Lower lobe of right lung (tissue), 2 donors: ENCODE measurements around the gene PHIP. TPM values are rescaled to one million over a fixed set of nuclear protein-coding genes. Genes with fewer than 3 reads are reported as not detected.

Source experiments
- ATAC-seq, 2 donors: fragments of 200-7000 bp; cut with Tn5 transposase; one replicate each; pipeline ENCODE4 v1.9.1; 2020 to 2022; ENCODE audit warnings: mild to moderate bottlenecking in 2 of 2, moderate library complexity in 2 of 2
- DNase-seq: peaks from one replicate; pipeline ENCODE4 v3.0.0-alpha.2; 2020
- H3K27ac ChIP-seq: fragments of 200-600 bp; one replicate; pipeline ENCODE4 v1.8.0; 2022
- H3K27me3 ChIP-seq: fragments of 200-600 bp; one replicate; pipeline ENCODE4 v1.8.0; 2022; ENCODE audit warnings: low read depth
- H3K36me3 ChIP-seq: fragments of 200-600 bp; one replicate; pipeline ENCODE4 v1.8.0; 2022; ENCODE audit warnings: mild to moderate bottlenecking
- H3K4me1 ChIP-seq: fragments of 200-600 bp; one replicate; pipeline ENCODE4 v1.8.0; 2022
- H3K4me3 ChIP-seq: fragments of 200-600 bp; one replicate; pipeline ENCODE4 v1.8.0; 2022; ENCODE audit warnings: mild to moderate bottlenecking
- H3K9me3 ChIP-seq: fragments of 200-600 bp; one replicate; pipeline ENCODE4 v1.8.0; 2022
- CTCF ChIP-seq: fragments of 200-600 bp; IDR thresholded peaks from one replicate; pipeline ENCODE4 v1.8.0; 2022; ENCODE audit warnings: antibody characterized with exemption, mild to moderate bottlenecking
- intact Hi-C: fragments of 100-400 bp; cut with DNase I; formaldehyde crosslinking; loops from one replicate; pipeline ENCODE4 v1.11.0; 2022
- total RNA-seq: library from RNA; stranded (reverse); fragmentation: NEBNext Ultra II Directional; extraction: Animal tissue kit (Norgen Biotek cat#: 25700); gene quantifications from one replicate; pipeline ENCODE4 v1.2.1, GENCODE V29; 2021
- donor health status: DM: no; HTN: yes; CAD: no; lungs with severe emphysema.

Gene PHIP
- total RNA-seq, 1 donor from 2014 or later, result 35.6 TPM

- no peak overlapping the region for H3K27ac ChIP-seq
- ATAC-seq (no peak), DNase-seq (no peak)
- no peak overlapping the region for H3K4me3 ChIP-seq
- no peaks in the 10 kb centered on the region for H3K9me3 ChIP-seq
- intact Hi-C loops, result no loop called here
- no peak for TF ChIP-seq CTCF
- peaks cover 89% of the 10 kb centered on the region for H3K36me3 ChIP-seq
- H3K27me3 ChIP-seq, result no peaks in the 10 kb centered on the region
- H3K4me1 ChIP-seq, result no peaks in the 10 kb centered on the region
Observed at GRCh38 chr6:78999737-79000136, 78.3 kb downstream of the PHIP start.

GRCh38 chr6:78995946-78996345, 82.1 kb downstream of the PHIP start:
- no peaks in the 10 kb centered on the region for H3K27me3 ChIP-seq
- intact Hi-C loops, result no loop called here
- H3K4me1 ChIP-seq, result no peaks in the 10 kb centered on the region
- ATAC-seq (no peak), DNase-seq (no peak)
- H3K27ac ChIP-seq, result no peak overlapping the region
- peaks cover 94% of the 10 kb centered on the region for H3K36me3 ChIP-seq
- no peaks in the 10 kb centered on the region for H3K9me3 ChIP-seq
- TF ChIP-seq CTCF, result no peak
- no peak overlapping the region for H3K4me3 ChIP-seq

- Histone ChIP-seq H3K27ac (no peak overlapping the region), H3K36me3 (peaks cover 94% of the 10 kb centered on the region), H3K4me1 (no peaks in the 10 kb centered on the region), H3K27me3 (no peaks in the 10 kb centered on the region), H3K4me3 (no peak overlapping the region), H3K9me3 (no peaks in the 10 kb centered on the region)
- no peak for TF ChIP-seq CTCF
- intact Hi-C loops, result no loop called here
- ATAC-seq, result no peak
- DNase-seq, result no peak
Observed at GRCh38 chr6:78995346-78995745, 82.7 kb downstream of the PHIP start.

- TF ChIP-seq CTCF, result no peak
- ATAC-seq (no peak), DNase-seq (no peak)
- H3K36me3 ChIP-seq, result peaks cover 100% of the 10 kb centered on the region
- no peaks in the 10 kb centered on the region for H3K4me1 ChIP-seq
- intact Hi-C loops, result no loop called here
- H3K9me3 ChIP-seq, result no peaks in the 10 kb centered on the region
- no peak overlapping the region for H3K27ac ChIP-seq
- H3K27me3 ChIP-seq, result no peaks in the 10 kb centered on the region
- H3K4me3 ChIP-seq, result no peak overlapping the region
Observed at GRCh38 chr6:78993955-78994354, 84.1 kb downstream of the PHIP start.

GRCh38 chr6:78989191-78989590, 88.9 kb downstream of the PHIP start:
- ATAC-seq, result no peak
- no peaks in the 10 kb centered on the region for H3K9me3 ChIP-seq
- no peaks in the 10 kb centered on the region for H3K27me3 ChIP-seq
- no peaks in the 10 kb centered on the region for H3K4me1 ChIP-seq
- H3K4me3 ChIP-seq, result no peak overlapping the region
- DNase-seq, result no peak
- no peak overlapping the region for H3K27ac ChIP-seq
- TF ChIP-seq CTCF, result no peak
- peaks cover 100% of the 10 kb centered on the region for H3K36me3 ChIP-seq
- intact Hi-C loops, result no loop called here

GRCh38 chr6:78986161-78986560, 91.9 kb downstream of the PHIP start:
- no peak overlapping the region for H3K27ac ChIP-seq
- DNase-seq (no peak), ATAC-seq (no peak)
- no peaks in the 10 kb centered on the region for H3K9me3 ChIP-seq
- no peak overlapping the region for H3K4me3 ChIP-seq
- no peaks in the 10 kb centered on the region for H3K27me3 ChIP-seq
- intact Hi-C loops, result no loop called here
- H3K36me3 ChIP-seq, result peaks cover 100% of the 10 kb centered on the region
- no peaks in the 10 kb centered on the region for H3K4me1 ChIP-seq
- TF ChIP-seq CTCF, result no peak
